ENCODE measurements around the gene ATP5MG.

GRCh38 chr11:118427707-118428106, 26.3 kb downstream of the ATP5MG start:
- TF ChIP-seq EZH2 (IDR thresholded peaks at IDR 0.05; ENCODE audit: insufficient read depth, poor library complexity, severe bottlenecking) (no peak), EZH2phosphoT487 (IDR thresholded peaks at IDR 0.05; ENCODE audit: insufficient read depth, low read depth) (no peak)

All from GM23248 (cell line).